ACC112 (cell line): Measurements from ENCODE around the gene FLT1.

ENCODE experiments used
- H2AFZ ChIP-seq: fragments of 200-600 bp; sonication (generic); one replicate; pipeline ENCODE4 v1.6.0; 2017; ENCODE audit warnings: antibody characterized with exemption, low read length; ENCODE audit not compliant: unreplicated experiment
- H3K27ac ChIP-seq: fragments of 200-600 bp; sonication (generic); 2 replicates; pipeline ENCODE4 v1.5.1; 2014; ENCODE audit warnings: low read depth, mild to moderate bottlenecking, antibody characterized with exemption, low read length, moderate library complexity
- H3K27me3 ChIP-seq: fragments of 200-600 bp; sonication (generic); 2 replicates; pipeline ENCODE4 v1.6.1; 2014; ENCODE audit warnings: mild to moderate bottlenecking, antibody characterized with exemption, low read length, moderate library complexity, mixed read lengths; ENCODE audit not compliant: insufficient read depth
- H3K36me3 ChIP-seq: fragments of 200-600 bp; sonication (generic); 2 replicates; pipeline ENCODE4 v1.6.1; 2016; ENCODE audit warnings: mild to moderate bottlenecking, antibody characterized with exemption, low read length, moderate library complexity, mixed read lengths; ENCODE audit not compliant: insufficient read depth
- H3K4me1 ChIP-seq: fragments of 200-600 bp; sonication (generic); one replicate; pipeline ENCODE4 v1.6.1; 2016; ENCODE audit warnings: low read length, mixed read lengths; ENCODE audit not compliant: insufficient read depth, unreplicated experiment, control insufficient read depth
- H3K4me3 ChIP-seq: fragments of 200-600 bp; sonication (generic); 2 replicates; pipeline ENCODE4 v1.5.1; 2014; ENCODE audit warnings: mild to moderate bottlenecking, low read depth, low read length
- H3K79me2 ChIP-seq: fragments of 200-600 bp; sonication (generic); one replicate; pipeline ENCODE4 v1.6.0; 2016; ENCODE audit warnings: low read length; ENCODE audit not compliant: control insufficient read depth, unreplicated experiment, insufficient read depth

The FLT1 gene

DNA sequence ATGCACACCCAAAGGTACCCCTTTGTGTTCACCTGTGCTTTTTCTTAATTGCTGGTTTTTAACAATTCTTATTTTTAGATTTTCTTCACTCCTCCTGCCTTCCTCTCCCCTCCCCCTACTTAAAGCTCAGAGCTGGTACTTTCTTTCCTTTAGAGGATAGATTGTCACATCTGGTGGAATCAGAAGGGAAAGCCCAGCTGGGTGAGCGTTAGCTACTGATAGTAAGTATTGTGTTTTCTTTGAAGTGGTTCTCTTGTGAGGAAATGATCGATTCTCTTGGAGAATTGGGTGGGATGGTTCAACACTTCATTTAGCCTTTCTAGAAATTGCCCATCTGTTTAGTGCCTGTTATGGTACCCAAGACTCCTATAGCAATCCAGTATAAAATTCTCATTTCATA is 84.8 kb downstream of the FLT1 start:
- no peak overlapping the region for H3K4me3 ChIP-seq
- H3K79me2 ChIP-seq, result no peaks in the 10 kb centered on the region
- H3K27ac ChIP-seq, result no peak overlapping the region
- H3K27me3 ChIP-seq, result no peaks in the 10 kb centered on the region
- no peaks in the 10 kb centered on the region for H3K4me1 ChIP-seq
- H2AFZ ChIP-seq, result no peak overlapping the region
- no peaks in the 10 kb centered on the region for H3K36me3 ChIP-seq

GRCh38 chr13:28409648-28410047 is 85.3 kb downstream of the FLT1 start:
- Histone ChIP-seq H3K4me1 (no peaks in the 10 kb centered on the region), H2AFZ (no peak overlapping the region), H3K36me3 (no peaks in the 10 kb centered on the region), H3K79me2 (no peaks in the 10 kb centered on the region), H3K27ac (no peak overlapping the region), H3K27me3 (no peaks in the 10 kb centered on the region), H3K4me3 (no peak overlapping the region)

GRCh38 chr13:28408863-28409262 is 86.1 kb downstream of the FLT1 start:
- Histone ChIP-seq H3K36me3 (no peaks in the 10 kb centered on the region), H3K27me3 (no peaks in the 10 kb centered on the region), H3K4me3 (no peak overlapping the region), H3K27ac (no peak overlapping the region), H3K4me1 (no peaks in the 10 kb centered on the region), H3K79me2 (no peaks in the 10 kb centered on the region), H2AFZ (no peak overlapping the region)

DNA sequence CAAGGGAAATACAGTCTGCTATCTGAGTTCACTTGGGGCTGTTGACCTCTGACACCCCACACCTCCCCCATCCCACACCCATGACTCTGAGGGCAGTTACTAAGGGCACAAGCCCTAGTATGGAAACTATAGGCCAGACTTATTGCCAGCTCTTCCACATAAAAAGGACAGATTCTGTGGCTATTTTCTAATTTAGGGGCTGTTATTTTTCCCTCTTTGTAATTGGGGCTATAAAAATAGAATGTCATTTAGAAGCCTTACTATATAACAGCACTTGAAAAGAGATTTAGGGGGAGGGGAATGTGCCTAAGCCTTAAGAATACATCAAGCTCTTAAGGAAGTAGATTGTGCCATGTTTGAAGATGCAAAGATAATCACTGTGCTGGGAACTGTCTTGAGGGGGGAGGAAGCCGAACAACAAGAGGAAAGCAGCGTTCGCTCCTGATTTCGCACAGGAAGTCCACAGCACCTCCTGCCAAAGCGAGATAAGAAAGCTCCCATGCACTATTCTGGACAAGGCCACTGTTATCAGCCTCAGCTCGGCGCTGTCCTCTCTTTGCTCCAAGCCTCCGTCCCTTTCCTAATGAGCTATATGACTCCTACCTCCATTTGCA is 86.6 kb downstream of the FLT1 start:
- Histone ChIP-seq H2AFZ (no peak overlapping the region), H3K4me3 (no peak overlapping the region), H3K27ac (no peak overlapping the region), H3K36me3 (no peaks in the 10 kb centered on the region), H3K27me3 (no peaks in the 10 kb centered on the region), H3K79me2 (no peaks in the 10 kb centered on the region), H3K4me1 (no peaks in the 10 kb centered on the region)

- Histone ChIP-seq H3K79me2 (no peaks in the 10 kb centered on the region), H2AFZ (no peak overlapping the region), H3K4me1 (peaks cover 3% of the 10 kb centered on the region), H3K27me3 (no peaks in the 10 kb centered on the region), H3K27ac (no peak overlapping the region), H3K36me3 (no peaks in the 10 kb centered on the region), H3K4me3 (no peak overlapping the region)
Observed at GRCh38 chr13:28406733-28407266, 88.1 kb downstream of the FLT1 start.

- Histone ChIP-seq H3K79me2 (no peaks in the 10 kb centered on the region), H3K4me3 (peak overlapping the region; percentile 18; the same call in 1 of the 2 replicates), H3K36me3 (no peaks in the 10 kb centered on the region), H3K27ac (peak overlapping the region; percentile 45), H3K27me3 (no peaks in the 10 kb centered on the region), H3K4me1 (peaks cover 10% of the 10 kb centered on the region), H2AFZ (peak overlapping the region; percentile 61)
Observed at GRCh38 chr13:28402057-28402381, 92.9 kb downstream of the FLT1 start.

DNA sequence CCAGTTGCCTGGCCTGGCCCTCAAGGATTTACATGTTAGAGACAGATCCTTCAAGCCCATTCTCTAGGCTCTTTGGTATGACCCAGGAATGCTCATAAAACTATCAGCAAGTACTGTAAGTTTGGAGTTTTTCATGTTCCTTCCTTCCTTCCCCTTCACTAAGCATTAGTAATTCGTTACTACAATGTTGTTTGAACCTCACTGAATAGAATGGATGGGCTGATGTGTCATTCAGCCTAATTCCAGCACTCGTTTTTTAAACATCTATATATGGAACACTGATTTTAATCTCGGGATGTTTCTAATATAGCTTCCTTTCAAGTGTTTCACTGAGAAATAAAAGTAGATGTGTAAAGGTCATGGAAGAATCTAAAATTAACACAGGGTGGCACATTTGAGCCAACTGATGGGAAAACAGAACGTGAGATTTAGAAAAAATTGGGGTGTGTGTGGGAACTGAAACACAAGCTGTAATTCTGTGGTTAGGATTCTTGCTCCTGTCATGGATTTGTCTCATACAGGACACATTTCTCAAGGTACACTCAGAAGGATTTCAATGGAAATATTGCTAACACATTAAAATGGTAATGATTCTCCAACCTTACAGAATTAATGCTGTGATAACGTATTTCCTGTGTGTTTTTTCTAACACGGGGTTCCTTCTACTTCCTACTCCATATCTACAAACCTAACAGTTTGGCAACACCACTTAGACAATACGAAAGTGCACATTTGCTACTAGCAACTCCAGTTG is 93.4 kb downstream of the FLT1 start:
- Histone ChIP-seq H3K27me3 (no peaks in the 10 kb centered on the region), H3K4me1 (peaks cover 10% of the 10 kb centered on the region), H3K27ac (peak overlapping the region; percentile 45), H3K79me2 (no peaks in the 10 kb centered on the region), H3K4me3 (peak overlapping the region; percentile 18; the same call in 1 of the 2 replicates), H2AFZ (peak overlapping the region; percentile 61), H3K36me3 (no peaks in the 10 kb centered on the region)

GRCh38 chr13:28396053-28396452 is 98.9 kb downstream of the FLT1 start:
- Histone ChIP-seq H3K27me3 (no peaks in the 10 kb centered on the region), H3K4me3 (no peak overlapping the region), H3K4me1 (peaks cover 15% of the 10 kb centered on the region), H2AFZ (no peak overlapping the region), H3K36me3 (no peaks in the 10 kb centered on the region), H3K79me2 (no peaks in the 10 kb centered on the region), H3K27ac (no peak overlapping the region)

DNA sequence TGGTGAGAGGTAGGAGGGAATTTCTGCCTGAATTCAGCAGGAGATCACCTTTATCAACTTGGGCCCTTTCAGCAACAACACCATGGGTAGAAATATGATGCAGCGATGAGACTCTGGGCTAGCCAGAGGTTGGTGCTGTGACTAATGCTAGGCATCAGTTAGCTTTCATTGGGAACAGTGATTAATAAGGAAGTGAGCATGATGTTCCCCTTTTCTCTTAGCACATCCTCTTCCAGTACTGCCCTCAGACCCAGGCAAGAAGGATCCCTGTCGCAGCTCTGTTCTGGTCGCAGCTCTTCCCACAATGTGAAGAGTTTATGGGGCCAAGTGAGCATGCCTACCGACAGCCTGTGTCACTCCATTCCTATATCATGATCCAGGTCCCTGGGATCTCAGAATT is 100.5 kb downstream of the FLT1 start:
- peak overlapping the region; percentile 36 for H2AFZ ChIP-seq
- H3K4me3 ChIP-seq, result no peak overlapping the region
- H3K79me2 ChIP-seq, result no peaks in the 10 kb centered on the region
- H3K36me3 ChIP-seq, result no peaks in the 10 kb centered on the region
- no peak overlapping the region for H3K27ac ChIP-seq
- no peaks in the 10 kb centered on the region for H3K27me3 ChIP-seq
- H3K4me1 ChIP-seq, result peaks cover 15% of the 10 kb centered on the region

DNA sequence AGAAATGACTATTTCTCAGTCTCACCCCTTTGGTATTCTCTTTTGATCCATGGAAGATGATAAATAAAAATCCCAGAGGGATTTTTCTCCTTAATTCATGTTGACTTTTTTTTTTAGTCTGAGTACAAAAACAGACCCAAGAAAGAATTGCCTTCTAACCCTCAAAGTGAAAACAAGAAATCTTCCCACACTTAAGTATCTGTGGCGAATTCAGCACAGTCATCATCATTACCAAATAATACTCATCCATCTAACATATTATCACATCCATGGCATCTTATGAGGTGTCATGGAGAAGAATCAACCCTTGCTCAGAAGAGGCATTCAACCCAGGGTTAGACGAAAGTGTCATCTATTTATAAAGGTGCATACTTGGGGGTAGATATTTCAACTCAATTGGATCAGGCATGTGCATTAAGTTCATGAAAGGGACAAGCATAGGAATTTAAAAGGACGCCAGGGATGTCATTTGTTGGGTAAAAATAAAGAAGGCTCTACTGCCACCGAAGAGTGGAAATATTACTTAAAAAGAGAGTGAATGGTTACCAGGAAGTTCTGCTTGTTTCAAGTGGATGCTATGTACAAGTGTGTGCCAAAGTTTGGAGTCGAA is 101.9 kb downstream of the FLT1 start:
- Histone ChIP-seq H3K4me3 (no peak overlapping the region), H3K36me3 (no peaks in the 10 kb centered on the region), H3K79me2 (no peaks in the 10 kb centered on the region), H3K4me1 (peaks cover 15% of the 10 kb centered on the region), H3K27ac (no peak overlapping the region), H2AFZ (peak overlapping the region; percentile 53), H3K27me3 (no peaks in the 10 kb centered on the region)

GRCh38 chr13:28392428-28392827 is 102.5 kb downstream of the FLT1 start:
- no peaks in the 10 kb centered on the region for H3K36me3 ChIP-seq
- H3K79me2 ChIP-seq, result no peaks in the 10 kb centered on the region
- no peak overlapping the region for H3K27ac ChIP-seq
- peaks cover 15% of the 10 kb centered on the region for H3K4me1 ChIP-seq
- H3K27me3 ChIP-seq, result no peaks in the 10 kb centered on the region
- peak overlapping the region; percentile 53 for H2AFZ ChIP-seq
- H3K4me3 ChIP-seq, result no peak overlapping the region
